HepG2 (cell line): ENCODE measurements around the gene NXF3.

Experiments used
- CTCF ChIP-seq: sonication (generic); formaldehyde crosslinking; IDR thresholded peaks from 2 replicates; pipeline ENCODE4 v1.5.0; 2020; ENCODE audit warnings: mild to moderate bottlenecking, missing genetic modification reagents, moderate library complexity
- POGZ ChIP-seq: sonication (generic); formaldehyde crosslinking; IDR thresholded peaks from 2 replicates; pipeline ENCODE4 v1.4.0; 2020; ENCODE audit warnings: mild to moderate bottlenecking, missing genetic modification reagents
- TCF12 ChIP-seq, 2 experiments: fragments of 450-650 bp in 1 of 2; sonication (generic) in 1 of 2; formaldehyde crosslinking in 1 of 2; IDR thresholded peaks; 2 replicates each; pipeline versions ENCODE4 v1.6.1 to v1.8.0; 2017 to 2022; ENCODE audit warnings: antibody characterized with exemption in 1 of 2, mild to moderate bottlenecking in 1 of 2, missing genetic modification reagents in 1 of 2, moderate library complexity in 1 of 2
- ZNF367 ChIP-seq: sonication (generic); formaldehyde crosslinking; IDR thresholded peaks from 2 replicates; pipeline ENCODE4 v1.4.0; 2020; ENCODE audit warnings: missing genetic modification reagents, borderline replicate concordance
- TF ChIP-seq, protein P1 (sequence below): sonication (generic); formaldehyde crosslinking; IDR thresholded peaks from 2 replicates; pipeline ENCODE4 v1.8.1; 2023; ENCODE audit warnings: missing genetic modification reagents, inconsistent platforms, borderline replicate concordance

DNA sequence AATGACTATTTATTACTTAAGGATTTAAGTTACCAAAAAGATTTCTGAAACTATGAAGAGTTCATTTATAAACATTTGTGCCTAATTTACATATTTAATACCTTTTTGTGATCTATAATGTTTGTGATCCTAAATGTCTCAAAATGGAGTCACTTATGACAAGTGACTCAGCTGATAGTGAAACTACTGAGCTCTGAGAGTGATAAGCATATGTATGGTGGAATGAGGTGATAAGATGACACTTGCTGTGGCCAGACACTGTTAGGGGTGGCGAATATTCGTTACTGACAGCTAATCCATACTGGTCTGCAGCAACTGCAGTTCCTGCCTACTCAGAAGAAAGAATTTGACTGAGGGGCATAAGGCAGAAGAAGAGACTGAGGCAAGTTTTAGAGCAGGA lies 5.5 kb upstream of the NXF3 start:
- no peak for TF ChIP-seq POGZ
- no peak for TF ChIP-seq TCF12 (IDR thresholded peaks at IDR 0.05)
- no peak for TF ChIP-seq TCF12 (CRISPR knock-in tag; IDR thresholded peaks at IDR 0.05)
- TF ChIP-seq CTCF (CRISPR knock-in tag) = no peak
- no peak for TF ChIP-seq ZNF367 (CRISPR knock-in tag)
- TF ChIP-seq, protein P1, sequence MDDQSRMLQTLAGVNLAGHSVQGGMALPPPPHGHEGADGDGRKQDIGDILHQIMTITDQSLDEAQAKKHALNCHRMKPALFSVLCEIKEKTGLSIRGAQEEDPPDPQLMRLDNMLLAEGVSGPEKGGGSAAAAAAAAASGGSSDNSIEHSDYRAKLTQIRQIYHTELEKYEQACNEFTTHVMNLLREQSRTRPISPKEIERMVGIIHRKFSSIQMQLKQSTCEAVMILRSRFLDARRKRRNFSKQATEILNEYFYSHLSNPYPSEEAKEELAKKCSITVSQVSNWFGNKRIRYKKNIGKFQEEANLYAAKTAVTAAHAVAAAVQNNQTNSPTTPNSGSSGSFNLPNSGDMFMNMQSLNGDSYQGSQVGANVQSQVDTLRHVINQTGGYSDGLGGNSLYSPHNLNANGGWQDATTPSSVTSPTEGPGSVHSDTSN = no peak
